K562 (cell line): ENCODE results near the gene CNPY2. TPM values are rescaled to one million over a fixed set of nuclear protein-coding genes. Genes with fewer than 3 reads are reported as not detected.

ENCODE experiments used
- CBFB ChIP-seq: sonication (generic); formaldehyde crosslinking; IDR thresholded peaks from 2 replicates; pipeline ENCODE4 v1.4.0; 2020; ENCODE audit warnings: mild to moderate bottlenecking, missing genetic modification reagents
- E2F3 ChIP-seq: fragments of 250-450 bp; sonication (Bioruptor Pico); IDR thresholded peaks from 2 replicates; pipeline ENCODE4 v1.4.0; 2020; ENCODE audit warnings: mild to moderate bottlenecking
- GTF2F1 ChIP-seq: IDR thresholded peaks from 2 replicates; pipeline ENCODE4 v1.6.1; 2011; ENCODE audit warnings: low read depth, low read length, improper control_type of control experiment
- LCOR ChIP-seq: sonication (generic); formaldehyde crosslinking; IDR thresholded peaks from 2 replicates; pipeline ENCODE4 v1.8.0; 2022; ENCODE audit warnings: mild to moderate bottlenecking, missing genetic modification reagents
- NR4A1 ChIP-seq, 2 experiments: fragments of 250-450 bp in 1 of 2; fragments of 450-650 bp in 1 of 2; sonication (Bioruptor Pico) in 1 of 2; IDR thresholded peaks; 2 replicates each; pipeline versions ENCODE4 v1.4.0 to v1.6.1; 2016 to 2020; ENCODE audit warnings: mild to moderate bottlenecking in 2 of 2, missing compliant biosample characterization in 1 of 2, missing genetic modification characterization in 1 of 2, moderate library complexity in 1 of 2
- POLR2B ChIP-seq: fragments of 450-650 bp; IDR thresholded peaks from 2 replicates; pipeline ENCODE4 v1.6.1; 2018; ENCODE audit warnings: low read depth; ENCODE audit not compliant: partially characterized antibody
- PYGO2 ChIP-seq: fragments of 450-650 bp; IDR thresholded peaks from 2 replicates; pipeline ENCODE4 v1.6.1; 2016; ENCODE audit warnings: mild to moderate bottlenecking, missing genetic modification characterization, moderate library complexity, missing compliant biosample characterization
- SIRT6 ChIP-seq: IDR thresholded peaks from one replicate; pipeline ENCODE4 v1.6.1; 2012; ENCODE audit warnings: low read depth, mild to moderate bottlenecking, control low read depth, inconsistent platforms, low read length, moderate library complexity
- SMARCB1 ChIP-seq: IDR thresholded peaks from 2 replicates; pipeline ENCODE4 v1.6.1; 2011; ENCODE audit warnings: improper control_type of control experiment, low read depth; ENCODE audit not compliant: insufficient read length
- ZFP1 ChIP-seq: fragments of 450-650 bp; formaldehyde crosslinking; IDR thresholded peaks from 2 replicates; pipeline ENCODE4 v1.4.0; 2020; ENCODE audit warnings: mild to moderate bottlenecking, mixed read lengths
- ZNF134 ChIP-seq: fragments of 250-450 bp; sonication (Bioruptor Pico); conservative IDR thresholded peaks from 2 replicates; pipeline ENCODE4 v1.4.0; 2020
- ZNF311 ChIP-seq: fragments of 250-450 bp; sonication (Bioruptor Pico); IDR thresholded peaks from 2 replicates; pipeline ENCODE4 v1.4.0; 2020; ENCODE audit warnings: mild to moderate bottlenecking, moderate library complexity
- ZNF431 ChIP-seq: sonication (generic); formaldehyde crosslinking; IDR thresholded peaks from 2 replicates; pipeline ENCODE4 v1.8.0; 2022; ENCODE audit warnings: mild to moderate bottlenecking, missing genetic modification reagents
- polyA plus RNA-seq, 8 experiments: library from polyadenylated mRNA; depleted of rRNA in 4 of 8; stranded (reverse) in 5 of 8; unstranded in 3 of 8; fragments of >200 nt; fragmentation: Nextera tagmentation in 2 of 8; fragmentation: Illumina TruSeq in 1 of 8; extraction: Ambion mirVana in 2 of 8; extraction: Trizol in 1 of 8; gene quantifications; 2 replicates each; pipeline versions ENCODE4 v1.2.1 to v1.2.3, GENCODE V29; 2011 to 2014; ENCODE audit warnings: inconsistent platforms in 1 of 8, missing spikeins in 1 of 8
- total RNA-seq, 7 experiments: library from RNA; depleted of rRNA in 6 of 7; stranded (reverse); fragments of >200 nt in 6 of 7; fragmentation: Illumina TruSeq in 2 of 7; extraction: Trizol in 2 of 7; gene quantifications; 2 replicates each; pipeline versions ENCODE4 v1.2.1 to v1.2.3, GENCODE V29; 2011 to 2021; ENCODE audit warnings: low replicate concordance in 1 of 7
- TF ChIP-seq, protein P1 (sequence below), 2 experiments: fragments of 450-650 bp in 1 of 2; sonication (generic) in 1 of 2; formaldehyde crosslinking in 1 of 2; IDR thresholded peaks; 2 replicates each; pipeline versions ENCODE4 v1.7.1 to v1.9.0; 2016 to 2022; ENCODE audit warnings: inconsistent platforms in 1 of 2, mild to moderate bottlenecking in 1 of 2, missing genetic modification reagents in 1 of 2
- TF ChIP-seq, protein P2 (sequence below): fragments of 250-450 bp; sonication (Bioruptor Pico); IDR thresholded peaks from 2 replicates; pipeline ENCODE4 v1.9.0; 2021; ENCODE audit warnings: mild to moderate bottlenecking
- TF ChIP-seq, protein P3 (sequence below): fragments of 250-450 bp; sonication (Bioruptor Pico); IDR thresholded peaks from 2 replicates; pipeline ENCODE4 v1.4.0; 2020; ENCODE audit warnings: mild to moderate bottlenecking

The CNPY2 gene
- total and polyA plus RNA-seq, 9 of the 15 experiments (the other 6 are each of a cell fraction or from before 2014, with no cell fraction given) = 33.8 to 190 (median 138) TPM

GRCh38 chr12:56333679-56334489 lies 18.1 kb upstream of the CNPY2 start, which contains the start of gene PAN2 (continued):
- TF ChIP-seq, protein P1, sequence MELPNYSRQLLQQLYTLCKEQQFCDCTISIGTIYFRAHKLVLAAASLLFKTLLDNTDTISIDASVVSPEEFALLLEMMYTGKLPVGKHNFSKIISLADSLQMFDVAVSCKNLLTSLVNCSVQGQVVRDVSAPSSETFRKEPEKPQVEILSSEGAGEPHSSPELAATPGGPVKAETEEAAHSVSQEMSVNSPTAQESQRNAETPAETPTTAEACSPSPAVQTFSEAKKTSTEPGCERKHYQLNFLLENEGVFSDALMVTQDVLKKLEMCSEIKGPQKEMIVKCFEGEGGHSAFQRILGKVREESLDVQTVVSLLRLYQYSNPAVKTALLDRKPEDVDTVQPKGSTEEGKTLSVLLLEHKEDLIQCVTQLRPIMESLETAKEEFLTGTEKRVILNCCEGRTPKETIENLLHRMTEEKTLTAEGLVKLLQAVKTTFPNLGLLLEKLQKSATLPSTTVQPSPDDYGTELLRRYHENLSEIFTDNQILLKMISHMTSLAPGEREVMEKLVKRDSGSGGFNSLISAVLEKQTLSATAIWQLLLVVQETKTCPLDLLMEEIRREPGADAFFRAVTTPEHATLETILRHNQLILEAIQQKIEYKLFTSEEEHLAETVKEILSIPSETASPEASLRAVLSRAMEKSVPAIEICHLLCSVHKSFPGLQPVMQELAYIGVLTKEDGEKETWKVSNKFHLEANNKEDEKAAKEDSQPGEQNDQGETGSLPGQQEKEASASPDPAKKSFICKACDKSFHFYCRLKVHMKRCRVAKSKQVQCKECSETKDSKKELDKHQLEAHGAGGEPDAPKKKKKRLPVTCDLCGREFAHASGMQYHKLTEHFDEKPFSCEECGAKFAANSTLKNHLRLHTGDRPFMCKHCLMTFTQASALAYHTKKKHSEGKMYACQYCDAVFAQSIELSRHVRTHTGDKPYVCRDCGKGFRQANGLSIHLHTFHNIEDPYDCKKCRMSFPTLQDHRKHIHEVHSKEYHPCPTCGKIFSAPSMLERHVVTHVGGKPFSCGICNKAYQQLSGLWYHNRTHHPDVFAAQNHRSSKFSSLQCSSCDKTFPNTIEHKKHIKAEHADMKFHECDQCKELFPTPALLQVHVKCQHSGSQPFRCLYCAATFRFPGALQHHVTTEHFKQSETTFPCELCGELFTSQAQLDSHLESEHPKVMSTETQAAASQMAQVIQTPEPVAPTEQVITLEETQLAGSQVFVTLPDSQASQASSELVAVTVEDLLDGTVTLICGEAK (IDR thresholded peaks at IDR 0.05) = peak; percentile 50
- TF ChIP-seq, protein P1 (CRISPR knock-in tag; IDR thresholded peaks at IDR 0.05) = no peak
- TF ChIP-seq ZNF311 (CRISPR knock-in tag) (0 out of 2 replicates have a peak, but pooled peaks have one; percentile 38), ZFP1 (CRISPR knock-in tag) (no peak), E2F3 (CRISPR knock-in tag) (peak; percentile 66; the same call in 1 of the 2 replicates), PYGO2 (peak; percentile 10; the same call in 1 of the 2 replicates), GTF2F1 (no peak; the same call in 1 of the 2 replicates), ZNF431 (0 out of 2 replicates have a peak, but pooled peaks have one; percentile 50), ZNF134 (CRISPR knock-in tag) (peak; percentile 63; the same call in 1 of the 2 replicates), LCOR (CRISPR knock-in tag) (no peak), CBFB (CRISPR knock-in tag) (no peak), SIRT6 (no peak), NR4A1 (CRISPR knock-in tag; IDR thresholded peaks at IDR 0.05) (no peak), NR4A1 (tag; IDR thresholded peaks at IDR 0.05) (no peak; the same call in none of the 2 replicates), POLR2B (peak; percentile 87), SMARCB1 (no peak)
- TF ChIP-seq, protein P2, sequence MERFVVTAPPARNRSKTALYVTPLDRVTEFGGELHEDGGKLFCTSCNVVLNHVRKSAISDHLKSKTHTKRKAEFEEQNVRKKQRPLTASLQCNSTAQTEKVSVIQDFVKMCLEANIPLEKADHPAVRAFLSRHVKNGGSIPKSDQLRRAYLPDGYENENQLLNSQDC (CRISPR knock-in tag) = no peak
- TF ChIP-seq, protein P3, sequence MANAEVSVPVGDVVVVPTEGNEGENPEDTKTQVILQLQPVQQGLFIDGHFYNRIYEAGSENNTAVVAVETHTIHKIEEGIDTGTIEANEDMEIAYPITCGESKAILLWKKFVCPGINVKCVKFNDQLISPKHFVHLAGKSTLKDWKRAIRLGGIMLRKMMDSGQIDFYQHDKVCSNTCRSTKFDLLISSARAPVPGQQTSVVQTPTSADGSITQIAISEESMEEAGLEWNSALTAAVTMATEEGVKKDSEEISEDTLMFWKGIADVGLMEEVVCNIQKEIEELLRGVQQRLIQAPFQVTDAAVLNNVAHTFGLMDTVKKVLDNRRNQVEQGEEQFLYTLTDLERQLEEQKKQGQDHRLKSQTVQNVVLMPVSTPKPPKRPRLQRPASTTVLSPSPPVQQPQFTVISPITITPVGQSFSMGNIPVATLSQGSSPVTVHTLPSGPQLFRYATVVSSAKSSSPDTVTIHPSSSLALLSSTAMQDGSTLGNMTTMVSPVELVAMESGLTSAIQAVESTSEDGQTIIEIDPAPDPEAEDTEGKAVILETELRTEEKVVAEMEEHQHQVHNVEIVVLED (CRISPR knock-in tag) = peak; percentile 82
